Upper lobe of left lung (tissue), 4 donors: ENCODE measurements around the gene ITGA5.

Experiments
- CTCF ChIP-seq, 6 experiments: fragments of 450-650 bp in 4 of 6; fragments of 200-600 bp in 2 of 6; sonication (generic) in 2 of 6; IDR thresholded peaks; one replicate each; pipeline ENCODE4 v1.5.1; 2016 to 2019; ENCODE audit warnings: antibody characterized with exemption in 6 of 6
- EP300 ChIP-seq, 4 donors: sonication (generic); formaldehyde crosslinking; IDR thresholded peaks; one replicate each; pipeline ENCODE4 v1.5.1; 2017; ENCODE audit warnings: antibody characterized with exemption in 4 of 4, control low read depth in 2 of 4
- POLR2AphosphoS5 ChIP-seq, 2 donors: sonication (generic); formaldehyde crosslinking; IDR thresholded peaks; one replicate each; pipeline ENCODE4 v1.5.1; 2017; ENCODE audit warnings: antibody characterized with exemption in 2 of 2

GRCh38 chr12:54424224-54424623 lies 5.2 kb upstream of the ITGA5 start:
- TF ChIP-seq POLR2AphosphoS5 (IDR thresholded peaks at IDR 0.05) (no peak), EP300 (IDR thresholded peaks at IDR 0.05) (no peak), CTCF (IDR thresholded peaks at IDR 0.05) (no peak)
